GM10266 (cell line): ENCODE data around the gene ZNF646.

Experiments
- DNase-seq: peaks from one replicate; pipeline ENCODE4 v3.0.0; 2012; ENCODE audit errors: extremely low spot score
- CTCF ChIP-seq: IDR thresholded peaks from 2 replicates; pipeline ENCODE4 v1.5.1; 2012; ENCODE audit warnings: mild to moderate bottlenecking, low read depth; ENCODE audit not compliant: control insufficient read depth, insufficient read depth; ENCODE audit errors: missing control alignments

The ZNF646 gene

DNA sequence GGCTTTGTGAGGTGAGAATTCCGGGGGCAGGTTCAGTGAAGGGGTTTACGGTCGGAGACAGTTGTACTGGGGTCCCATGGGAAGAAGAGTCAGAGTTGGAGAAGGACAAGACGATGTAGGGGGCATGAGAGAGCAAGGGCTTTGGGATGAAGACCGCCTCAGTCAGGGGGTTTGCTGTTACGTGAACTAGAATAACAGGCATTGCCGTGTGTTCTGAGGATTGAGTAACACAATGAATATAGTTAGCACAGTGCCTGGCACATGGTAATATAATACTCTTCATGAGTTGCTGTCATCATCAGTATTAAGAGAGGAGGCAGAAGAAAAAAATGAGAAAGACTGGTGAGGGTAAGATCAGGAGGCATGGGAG is 577 bp downstream of the ZNF646 start:
- no peak for TF ChIP-seq CTCF
- no peak for DNase-seq

DNA sequence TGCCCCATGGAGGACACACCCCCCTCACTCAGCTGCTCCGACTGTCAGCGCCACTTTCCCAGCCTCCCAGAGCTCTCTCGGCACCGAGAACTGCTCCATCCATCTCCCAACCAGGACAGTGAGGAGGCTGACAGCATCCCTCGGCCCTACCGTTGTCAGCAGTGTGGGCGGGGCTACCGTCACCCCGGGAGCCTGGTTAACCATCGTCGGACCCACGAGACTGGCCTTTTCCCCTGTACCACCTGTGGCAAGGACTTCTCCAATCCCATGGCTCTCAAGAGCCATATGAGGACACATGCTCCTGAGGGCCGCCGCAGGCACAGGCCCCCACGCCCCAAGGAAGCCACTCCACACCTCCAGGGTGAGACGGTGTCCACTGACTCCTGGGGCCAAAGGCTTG is 2.1 kb downstream of the ZNF646 start:
- TF ChIP-seq CTCF: no peak
- DNase-seq: no peak

DNA sequence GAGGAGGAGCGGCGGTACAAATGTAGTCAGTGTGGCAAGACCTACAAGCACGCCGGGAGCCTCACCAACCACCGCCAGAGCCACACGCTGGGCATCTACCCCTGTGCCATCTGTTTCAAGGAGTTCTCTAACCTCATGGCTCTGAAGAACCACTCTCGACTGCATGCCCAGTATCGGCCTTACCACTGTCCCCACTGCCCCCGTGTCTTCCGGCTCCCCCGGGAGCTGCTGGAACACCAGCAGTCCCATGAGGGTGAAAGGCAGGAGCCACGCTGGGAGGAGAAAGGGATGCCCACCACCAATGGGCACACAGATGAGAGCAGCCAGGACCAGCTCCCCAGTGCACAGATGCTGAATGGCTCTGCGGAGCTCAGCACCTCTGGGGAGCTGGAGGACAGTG is 2.8 kb downstream of the ZNF646 start:
- DNase-seq: no peak

DNA sequence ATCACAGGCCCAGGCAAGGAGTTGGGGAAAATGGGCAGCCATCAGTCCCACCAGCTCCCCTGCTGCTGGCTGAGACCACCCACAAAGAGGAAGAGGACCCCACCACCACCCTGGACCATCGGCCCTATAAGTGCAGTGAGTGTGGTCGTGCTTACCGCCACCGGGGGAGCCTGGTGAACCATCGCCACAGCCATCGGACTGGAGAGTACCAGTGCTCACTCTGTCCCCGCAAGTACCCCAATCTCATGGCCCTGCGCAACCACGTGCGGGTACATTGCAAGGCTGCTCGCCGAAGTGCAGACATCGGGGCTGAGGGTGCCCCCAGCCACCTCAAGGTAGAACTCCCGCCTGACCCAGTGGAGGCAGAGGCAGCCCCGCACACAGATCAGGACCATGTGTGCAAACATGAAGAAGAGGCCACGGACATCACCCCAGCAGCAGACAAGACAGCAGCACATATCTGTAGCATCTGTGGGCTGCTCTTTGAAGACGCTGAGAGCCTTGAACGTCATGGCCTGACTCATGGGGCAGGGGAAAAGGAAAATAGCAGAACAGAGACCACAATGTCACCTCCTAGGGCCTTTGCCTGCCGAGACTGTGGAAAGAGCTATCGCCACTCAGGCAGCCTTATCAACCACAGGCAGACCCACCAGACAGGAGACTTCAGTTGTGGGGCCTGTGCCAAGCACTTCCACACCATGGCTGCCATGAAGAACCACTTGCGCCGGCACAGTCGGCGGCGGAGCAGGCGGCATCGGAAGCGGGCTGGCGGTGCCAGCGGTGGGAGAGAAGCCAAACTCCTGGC is 3.6 kb downstream of the ZNF646 start:
- no peak for TF ChIP-seq CTCF
- DNase-seq: no peak

More for the DNA sequence above, 2.8 kb downstream of the ZNF646 start:
- TF ChIP-seq CTCF: no peak

GRCh38 chr16:31078597-31079341 is 4.5 kb downstream of the ZNF646 start:
- TF ChIP-seq CTCF: no peak
- no peak for DNase-seq

- TF ChIP-seq CTCF: no peak
- DNase-seq: no peak
Measured at GRCh38 chr16:31079342-31079944, 5.2 kb downstream of the ZNF646 start.
